HG02610 (cell line): ENCODE data around the gene CRYBB3.

Experiments
- ATAC-seq: cut with Tn5 transposase; IDR thresholded peaks from one replicate; pipeline ENCODE4 v1.9.1; 2021; ENCODE audit warnings: mild to moderate bottlenecking, moderate library complexity; ENCODE audit not compliant: unreplicated experiment

The CRYBB3 gene

GRCh38 chr22:25199731-25200520 lies at the start of gene CRYBB3:
Gene CRYBB3 (plus strand): TSS chr22:25199858. CDS start chr22:25201397, 1,539 bp downstream.
- ATAC-seq: no peak

GRCh38 chr22:25153961-25154666 lies 45.5 kb upstream of the CRYBB3 start:
- ATAC-seq: no peak

GRCh38 chr22:25154667-25154999 lies 45.0 kb upstream of the CRYBB3 start:
- no peak for ATAC-seq

- no peak for ATAC-seq
Observed at GRCh38 chr22:25156736-25157135, 42.9 kb upstream of the CRYBB3 start.

GRCh38 chr22:25159028-25159427 lies 40.6 kb upstream of the CRYBB3 start:
- ATAC-seq: no peak

- ATAC-seq: no peak
Observed at GRCh38 chr22:25160120-25160996, 39.3 kb upstream of the CRYBB3 start.

GRCh38 chr22:25161017-25161915 lies 38.4 kb upstream of the CRYBB3 start:
- ATAC-seq: no peak

GRCh38 chr22:25161916-25162530 lies 37.6 kb upstream of the CRYBB3 start:
- no peak for ATAC-seq

- ATAC-seq: no peak
Observed at GRCh38 chr22:25162561-25162960, 37.1 kb upstream of the CRYBB3 start.

- ATAC-seq: no peak
Observed at GRCh38 chr22:25165785-25166184, 33.9 kb upstream of the CRYBB3 start.

GRCh38 chr22:25166266-25167040 lies 33.2 kb upstream of the CRYBB3 start:
- ATAC-seq: no peak

- ATAC-seq: no peak
Observed at GRCh38 chr22:25167082-25167481, 32.6 kb upstream of the CRYBB3 start.

GRCh38 chr22:25167834-25168601 lies 31.6 kb upstream of the CRYBB3 start:
- ATAC-seq: no peak

- no peak for ATAC-seq
Observed at GRCh38 chr22:25169278-25170031, 30.2 kb upstream of the CRYBB3 start.

- no peak for ATAC-seq
Observed at GRCh38 chr22:25170426-25170980, 29.2 kb upstream of the CRYBB3 start.

GRCh38 chr22:25172153-25172552 lies 27.5 kb upstream of the CRYBB3 start:
- no peak for ATAC-seq

- ATAC-seq: no peak
Observed at GRCh38 chr22:25174156-25174887, 25.3 kb upstream of the CRYBB3 start.
